AG20443 (cell line): ENCODE results near the gene RPRML.
"Not testable (repeated sequence)": the region's sequence is repeated elsewhere in the genome, so short reads cannot be mapped to it uniquely, and the experiment has no call there.

Source experiments
- DNase-seq: peaks from one replicate; pipeline ENCODE4 v3.0.0; 2012; ENCODE audit warnings: low spot score, mixed read lengths

RPRML gene

DNA sequence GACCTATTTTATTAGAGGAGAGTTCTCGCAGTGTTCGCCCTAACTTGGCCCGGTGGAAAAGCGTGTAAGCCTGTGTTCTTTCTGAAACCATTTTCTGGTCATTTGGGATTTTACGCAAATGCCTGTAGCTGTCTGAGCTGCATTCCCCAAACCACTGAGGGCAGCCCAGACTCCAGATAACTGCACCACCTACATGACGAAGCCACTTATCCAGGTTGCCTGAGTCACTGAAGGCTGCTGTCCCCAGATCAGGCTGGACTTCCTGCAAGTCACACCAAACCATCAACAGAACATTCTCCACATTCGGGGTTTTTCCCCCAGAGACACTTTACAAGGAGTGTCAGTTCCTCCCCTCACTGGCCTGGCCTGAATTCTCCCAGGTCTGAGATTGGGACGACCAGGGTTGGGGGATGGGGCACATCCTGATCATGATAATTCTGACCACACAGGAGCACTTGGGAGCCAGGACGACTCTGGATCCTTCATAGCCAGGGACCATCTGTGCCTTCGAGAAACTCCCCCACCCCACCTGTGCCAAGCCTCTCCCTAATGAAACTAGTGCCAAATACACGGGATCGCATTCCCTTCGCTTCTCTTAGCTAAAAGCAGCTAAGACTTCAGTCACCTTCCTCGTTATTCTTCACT, 2.3 kb downstream of the RPRML start:
- DNase-seq = no peak

DNA sequence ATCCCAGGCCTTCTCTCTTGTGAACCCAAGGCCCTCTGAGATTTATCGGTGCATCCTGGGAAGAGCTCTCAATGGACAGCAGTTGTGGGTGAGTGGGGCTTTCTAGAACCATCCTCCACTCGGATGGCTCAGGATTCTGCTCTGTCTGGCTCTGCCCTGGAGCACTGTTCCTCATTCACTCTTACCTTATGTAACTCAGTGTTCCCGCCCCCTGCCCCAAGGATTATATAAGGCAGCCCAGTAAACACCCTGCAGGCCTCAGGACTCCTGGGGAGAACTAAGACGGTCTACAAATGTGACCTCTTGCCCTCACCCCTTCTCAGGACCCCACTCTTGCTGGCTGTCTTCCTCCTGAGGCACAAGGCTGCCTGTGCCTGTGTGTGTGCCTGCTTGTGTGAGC, 3.8 kb downstream of the RPRML start:
- DNase-seq = no peak

GRCh38 chr17:46974086-46974485, 5.0 kb downstream of the RPRML start:
- DNase-seq = no peak

GRCh38 chr17:46972346-46972745, 6.7 kb downstream of the RPRML start:
- DNase-seq = no peak

DNA sequence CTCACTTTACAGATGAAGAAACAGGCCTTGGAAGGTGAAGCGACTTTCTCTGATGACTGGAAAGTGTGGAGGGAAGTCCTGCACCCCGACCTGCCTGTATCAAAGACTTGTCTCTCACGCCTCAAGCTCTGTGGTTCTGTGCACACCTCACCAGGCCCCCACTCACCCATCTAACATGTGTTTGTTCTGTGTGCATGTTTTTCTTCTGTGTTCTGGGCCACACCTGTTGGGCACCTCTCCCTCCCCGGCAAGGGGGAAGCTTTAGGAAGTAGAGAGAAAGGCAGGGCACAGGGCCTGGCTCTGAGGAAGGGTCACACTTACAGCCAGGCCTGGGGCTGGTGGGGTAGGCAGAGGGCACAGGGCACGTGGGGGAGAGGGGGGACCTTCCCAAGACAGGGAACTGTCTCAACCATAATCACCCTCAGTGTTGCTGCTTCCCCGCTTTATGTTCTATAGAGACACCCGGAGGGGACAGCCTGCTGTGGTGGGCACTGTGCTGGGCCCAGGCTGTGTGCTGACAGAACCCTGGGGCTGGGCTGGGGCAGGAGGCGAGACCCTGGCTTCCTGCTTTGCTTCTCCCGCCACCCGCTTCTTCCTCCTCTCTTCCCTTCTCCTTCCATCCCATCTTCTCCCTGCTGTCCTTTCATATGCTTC, 7.3 kb downstream of the RPRML start:
- DNase-seq = no peak

DNA sequence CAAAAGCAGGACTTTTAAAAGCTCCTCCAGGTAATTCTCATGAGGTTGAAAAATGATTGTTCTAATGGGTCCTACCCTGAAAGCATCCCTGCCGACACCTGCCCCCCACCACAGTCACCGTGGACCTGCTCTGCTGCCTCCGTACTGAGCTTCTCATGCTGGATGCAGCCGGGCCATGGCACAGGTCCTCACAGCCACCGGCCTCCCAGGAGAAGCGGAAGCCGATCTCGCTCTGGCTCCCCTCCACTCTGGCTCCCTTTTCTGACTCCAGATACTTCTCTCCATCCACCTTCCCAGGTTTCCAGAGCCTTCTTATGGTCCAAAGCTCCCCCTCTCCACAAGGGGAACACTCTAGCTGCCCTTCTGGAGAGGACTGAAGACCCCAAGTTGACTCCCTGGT, 10.2 kb downstream of the RPRML start:
- no peak for DNase-seq

- DNase-seq = no peak
These were observed 10.7 kb downstream of the RPRML start for GRCh38 chr17:46968224-46968834.

GRCh38 chr17:46964315-46965265, 14.5 kb downstream of the RPRML start:
- DNase-seq = peak; percentile 57

DNA sequence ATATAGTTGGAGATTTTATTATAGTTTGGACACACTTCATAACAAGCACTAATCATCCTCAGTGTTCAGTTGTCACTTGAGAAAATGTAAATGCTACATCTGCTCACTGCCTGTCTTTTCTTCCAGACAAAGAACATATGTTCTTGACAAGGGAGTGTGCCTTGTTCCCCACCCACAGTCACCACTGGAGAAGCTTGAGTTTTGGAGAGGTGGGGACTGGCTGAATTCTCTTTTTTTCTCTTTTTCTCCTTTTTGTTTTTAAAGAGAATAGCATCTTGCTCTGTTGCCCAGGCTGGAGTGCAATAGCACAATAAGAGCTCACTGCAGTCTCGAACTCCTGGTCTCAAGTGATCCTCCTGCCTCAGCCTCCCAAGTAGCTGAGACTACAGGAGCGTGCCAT, 15.5 kb downstream of the RPRML start:
- DNase-seq = no peak

GRCh38 chr17:46962374-46962790, 16.7 kb downstream of the RPRML start:
- peak; percentile 51 for DNase-seq

DNA sequence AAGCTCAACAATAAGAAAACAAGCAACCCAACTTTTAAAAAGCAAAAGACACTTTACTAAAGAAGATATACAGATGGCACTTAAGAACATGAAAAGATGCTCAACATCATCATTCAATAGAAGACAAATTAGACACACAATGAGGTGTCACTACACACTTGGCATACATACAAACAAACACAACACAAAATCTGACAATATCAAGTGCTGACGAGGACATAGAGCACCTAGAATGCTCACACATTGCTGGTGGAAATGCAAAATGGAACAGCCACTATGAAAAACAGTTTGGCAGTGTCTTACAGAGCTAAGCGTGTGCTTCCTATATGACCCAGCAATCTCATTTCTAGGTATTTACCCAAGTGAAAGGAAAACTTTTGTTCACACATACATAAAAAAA, 18.9 kb downstream of the RPRML start:
- no peak for DNase-seq

DNA sequence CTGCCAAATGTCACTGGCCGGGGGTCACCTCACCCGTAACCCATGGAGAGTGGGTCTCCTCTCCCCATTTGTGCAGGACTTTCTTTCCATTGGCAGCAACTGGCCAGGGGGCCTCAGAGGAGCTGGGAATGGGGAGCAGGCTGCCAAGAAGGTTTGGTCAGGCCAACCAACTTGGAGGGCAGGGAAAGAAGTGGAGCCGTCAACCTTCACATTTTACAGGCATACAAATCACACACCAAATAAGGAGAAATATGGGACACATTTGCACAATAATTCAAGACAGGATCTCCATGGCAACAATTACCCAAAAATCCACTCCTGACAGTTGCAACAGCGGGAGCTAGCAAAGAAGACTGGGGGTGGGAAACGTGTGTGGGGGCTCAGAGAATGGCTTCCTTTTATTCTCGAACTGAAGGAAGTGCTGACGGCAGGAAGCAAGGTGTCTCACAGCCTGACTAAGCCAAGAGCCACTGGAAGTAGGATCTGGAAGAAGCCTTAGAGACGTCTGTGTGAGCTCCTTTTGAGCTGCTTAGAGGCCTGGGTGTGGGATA, 20.9 kb downstream of the RPRML start:
- DNase-seq = no peak

GRCh38 chr17:46953191-46953590, 25.9 kb downstream of the RPRML start:
- not testable (repeated sequence) for DNase-seq

- no peak for DNase-seq
These were observed 26.9 kb downstream of the RPRML start for GRCh38 chr17:46952115-46952514.

GRCh38 chr17:46951706-46952105, 27.3 kb downstream of the RPRML start:
- DNase-seq = no peak

- no peak for DNase-seq
These were observed 27.9 kb downstream of the RPRML start for GRCh38 chr17:46950997-46951621.

- no peak for DNase-seq
These were observed 28.6 kb downstream of the RPRML start for GRCh38 chr17:46950342-46950996.

DNA sequence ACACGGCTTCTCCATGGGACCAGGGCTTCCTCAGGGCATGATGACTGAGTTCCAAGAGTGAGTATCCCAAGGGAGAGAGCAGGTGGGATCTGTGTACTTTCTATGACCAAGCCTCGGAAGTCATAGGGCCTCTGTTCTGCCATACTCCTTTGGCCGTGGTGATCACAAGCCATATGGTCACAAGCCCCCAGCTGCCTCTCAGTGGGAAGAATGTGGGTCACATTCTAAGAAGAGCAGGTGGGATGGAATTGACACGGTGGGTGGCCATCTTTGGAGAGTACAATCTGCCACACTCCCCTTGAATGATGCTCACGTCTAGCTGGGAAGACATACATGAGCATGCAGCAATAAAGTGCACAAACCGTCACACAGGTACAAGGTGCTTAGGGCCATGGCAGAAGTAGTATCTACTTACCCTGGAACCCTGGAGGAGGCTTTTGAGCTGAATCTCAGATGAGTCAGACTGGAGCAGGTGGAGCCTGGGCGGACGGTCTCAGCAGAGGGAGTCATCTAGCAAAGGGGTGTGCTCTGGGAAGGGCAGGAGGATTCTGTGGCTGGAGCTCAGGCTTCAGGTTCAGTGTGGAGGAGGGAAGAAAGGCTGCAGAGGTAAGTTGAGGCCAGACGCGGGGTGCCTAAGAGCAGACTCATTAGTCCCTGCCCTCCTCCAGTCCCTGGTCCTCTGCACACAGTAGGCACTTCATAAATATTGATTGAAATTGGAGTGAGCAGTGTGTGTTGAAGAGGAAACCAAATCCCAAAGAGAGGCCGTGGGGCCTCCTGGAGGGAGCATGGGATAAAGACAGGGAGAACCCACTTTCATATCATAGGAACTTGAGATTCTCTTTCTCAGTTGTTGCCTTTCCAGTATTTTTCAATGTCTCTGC, 29.5 kb downstream of the RPRML start:
- DNase-seq = peak; percentile 40

GRCh38 chr17:46948544-46948943, 30.5 kb downstream of the RPRML start:
- no peak for DNase-seq

- no peak for DNase-seq
These were observed 31.8 kb downstream of the RPRML start for GRCh38 chr17:46947216-46947615.
